Measurements from ENCODE around the gene PAX4.

The PAX4 gene

GRCh38 chr7:127652333-127653248, 34.6 kb upstream of the PAX4 start:
- Histone ChIP-seq H3K4me3 (ENCODE audit: low read depth in 1 of 5, low read length in 5 of 5) (peak overlapping the region; percentile 91 to 96 (median 93)), H3K4me1 (ENCODE audit: control insufficient read depth in 5 of 5, insufficient read depth in 5 of 5, low read length in 5 of 5) (peaks cover 0 to 45% (median 42%) of the 10 kb centered on the region in 5 donors), H3K27ac (ENCODE audit: low read depth, low read length) (peak overlapping the region; percentile 79), H3K27me3 (ENCODE audit: control insufficient read depth in 5 of 5, insufficient read depth in 4 of 5, low read length in 5 of 5) (no peaks in the 10 kb centered on the region), H3K9ac (ENCODE audit: low read length in 5 of 5) (peak overlapping the region; percentile 82 to 93 (median 92)), H3K9me3 (ENCODE audit: control insufficient read depth in 5 of 5, low read length in 5 of 5) (no peaks in the 10 kb centered on the region), H3K36me3 (ENCODE audit: control insufficient read depth in 5 of 5, insufficient read depth in 5 of 5, low read length in 5 of 5) (no peaks in the 10 kb centered on the region)

- Histone ChIP-seq H3K4me3 (ENCODE audit: low read depth in 1 of 5, low read length in 5 of 5) (peak within 1 kb of the TSS; percentile 91 to 96 (median 93)), H3K27me3 (ENCODE audit: control insufficient read depth in 5 of 5, insufficient read depth in 4 of 5, low read length in 5 of 5) (no peaks in the 10 kb centered on the region), H3K9ac (ENCODE audit: low read length in 5 of 5) (peak within 1 kb of the TSS; percentile 82 to 93 (median 92)), H3K4me1 (ENCODE audit: control insufficient read depth in 5 of 5, insufficient read depth in 5 of 5, low read length in 5 of 5) (peaks cover 0 to 45% (median 42%) of the 10 kb centered on the region in 5 donors), H3K36me3 (ENCODE audit: control insufficient read depth in 5 of 5, insufficient read depth in 5 of 5, low read length in 5 of 5) (no peaks in the 10 kb centered on the region), H3K9me3 (ENCODE audit: control insufficient read depth in 5 of 5, low read length in 5 of 5) (no peaks in the 10 kb centered on the region), H3K27ac (ENCODE audit: low read depth, low read length) (peak within 1 kb of the TSS; percentile 95)
These were observed 33.8 kb upstream of the PAX4 start, which contains the start of gene SND1 for GRCh38 chr7:127651556-127652332. TSS of gene SND1 (plus strand) at chr7:127652194. CDS start at chr7:127652374, 180 bp downstream.

- peak overlapping the region; percentile 95 for H3K27ac ChIP-seq (ENCODE audit: low read depth, low read length)
- no peaks in the 10 kb centered on the region for H3K36me3 ChIP-seq (ENCODE audit: control insufficient read depth in 5 of 5, insufficient read depth in 5 of 5, low read length in 5 of 5)
- H3K4me3 ChIP-seq (ENCODE audit: low read depth in 1 of 5, low read length in 5 of 5) = peak overlapping the region; percentile 69 to 94 (median 91)
- H3K9me3 ChIP-seq (ENCODE audit: control insufficient read depth in 5 of 5, low read length in 5 of 5) = no peaks in the 10 kb centered on the region
- no peaks in the 10 kb centered on the region for H3K27me3 ChIP-seq (ENCODE audit: control insufficient read depth in 5 of 5, insufficient read depth in 4 of 5, low read length in 5 of 5)
- peak overlapping the region; percentile 66 to 93 (median 83) for H3K9ac ChIP-seq (ENCODE audit: low read length in 5 of 5)
- peaks cover 0 to 45% (median 42%) of the 10 kb centered on the region in 5 donors for H3K4me1 ChIP-seq (ENCODE audit: control insufficient read depth in 5 of 5, insufficient read depth in 5 of 5, low read length in 5 of 5)
These were observed 33.1 kb upstream of the PAX4 start for GRCh38 chr7:127650847-127651555.

GRCh38 chr7:127648986-127649385, 31.0 kb upstream of the PAX4 start:
- Histone ChIP-seq H3K27me3 (ENCODE audit: control insufficient read depth in 5 of 5, insufficient read depth in 4 of 5, low read length in 5 of 5) (no peaks in the 10 kb centered on the region), H3K4me1 (ENCODE audit: control insufficient read depth in 5 of 5, insufficient read depth in 5 of 5, low read length in 5 of 5) (peaks cover 0 to 40% (median 35%) of the 10 kb centered on the region in 5 donors), H3K9me3 (ENCODE audit: control insufficient read depth in 5 of 5, low read length in 5 of 5) (no peaks in the 10 kb centered on the region), H3K36me3 (ENCODE audit: control insufficient read depth in 5 of 5, insufficient read depth in 5 of 5, low read length in 5 of 5) (no peaks in the 10 kb centered on the region), H3K27ac (ENCODE audit: low read depth, low read length) (no peak overlapping the region), H3K4me3 (ENCODE audit: low read depth in 1 of 5, low read length in 5 of 5) (no peak overlapping the region), H3K9ac (ENCODE audit: low read length in 5 of 5) (no peak overlapping the region)

GRCh38 chr7:127647636-127648035, 29.7 kb upstream of the PAX4 start:
- Histone ChIP-seq H3K27me3 (ENCODE audit: control insufficient read depth in 5 of 5, insufficient read depth in 4 of 5, low read length in 5 of 5) (no peaks in the 10 kb centered on the region), H3K36me3 (ENCODE audit: control insufficient read depth in 5 of 5, insufficient read depth in 5 of 5, low read length in 5 of 5) (no peaks in the 10 kb centered on the region), H3K9ac (ENCODE audit: low read length in 5 of 5) (no peak overlapping the region), H3K4me1 (ENCODE audit: control insufficient read depth in 5 of 5, insufficient read depth in 5 of 5, low read length in 5 of 5) (peaks cover 0 to 32% (median 22%) of the 10 kb centered on the region in 5 donors), H3K27ac (ENCODE audit: low read depth, low read length) (no peak overlapping the region), H3K4me3 (ENCODE audit: low read depth in 1 of 5, low read length in 5 of 5) (no peak overlapping the region), H3K9me3 (ENCODE audit: control insufficient read depth in 5 of 5, low read length in 5 of 5) (no peaks in the 10 kb centered on the region)

- Histone ChIP-seq H3K27ac (ENCODE audit: low read depth, low read length) (no peak overlapping the region), H3K4me1 (ENCODE audit: control insufficient read depth in 5 of 5, insufficient read depth in 5 of 5, low read length in 5 of 5) (peaks cover 0 to 27% (median 16%) of the 10 kb centered on the region in 5 donors), H3K36me3 (ENCODE audit: control insufficient read depth in 5 of 5, insufficient read depth in 5 of 5, low read length in 5 of 5) (no peaks in the 10 kb centered on the region), H3K27me3 (ENCODE audit: control insufficient read depth in 5 of 5, insufficient read depth in 4 of 5, low read length in 5 of 5) (no peaks in the 10 kb centered on the region), H3K9ac (ENCODE audit: low read length in 5 of 5) (peak overlapping the region in 1 of 5 donors; percentile 9), H3K9me3 (ENCODE audit: control insufficient read depth in 5 of 5, low read length in 5 of 5) (no peaks in the 10 kb centered on the region), H3K4me3 (ENCODE audit: low read depth in 1 of 5, low read length in 5 of 5) (no peak overlapping the region)
These were observed 26.5 kb upstream of the PAX4 start for GRCh38 chr7:127644484-127644883.

- Histone ChIP-seq H3K27ac (ENCODE audit: low read depth, low read length) (no peak overlapping the region), H3K4me1 (ENCODE audit: control insufficient read depth in 5 of 5, insufficient read depth in 5 of 5, low read length in 5 of 5) (peaks cover 0 to 10% (median 8%) of the 10 kb centered on the region in 5 donors), H3K9me3 (ENCODE audit: control insufficient read depth in 5 of 5, low read length in 5 of 5) (no peaks in the 10 kb centered on the region), H3K9ac (ENCODE audit: low read length in 5 of 5) (no peak overlapping the region), H3K27me3 (ENCODE audit: control insufficient read depth in 5 of 5, insufficient read depth in 4 of 5, low read length in 5 of 5) (no peaks in the 10 kb centered on the region), H3K4me3 (ENCODE audit: low read depth in 1 of 5, low read length in 5 of 5) (no peak overlapping the region), H3K36me3 (ENCODE audit: control insufficient read depth in 5 of 5, insufficient read depth in 5 of 5, low read length in 5 of 5) (no peaks in the 10 kb centered on the region)
These were observed 20.3 kb upstream of the PAX4 start for GRCh38 chr7:127638197-127638596.

GRCh38 chr7:127635659-127636285, 17.8 kb upstream of the PAX4 start:
- Histone ChIP-seq H3K4me1 (ENCODE audit: control insufficient read depth in 5 of 5, insufficient read depth in 5 of 5, low read length in 5 of 5) (peaks cover 0 to 5% (median 0%) of the 10 kb centered on the region in 5 donors), H3K9me3 (ENCODE audit: control insufficient read depth in 5 of 5, low read length in 5 of 5) (no peaks in the 10 kb centered on the region), H3K36me3 (ENCODE audit: control insufficient read depth in 5 of 5, insufficient read depth in 5 of 5, low read length in 5 of 5) (no peaks in the 10 kb centered on the region), H3K27me3 (ENCODE audit: control insufficient read depth in 5 of 5, insufficient read depth in 4 of 5, low read length in 5 of 5) (no peaks in the 10 kb centered on the region), H3K4me3 (ENCODE audit: low read depth in 1 of 5, low read length in 5 of 5) (no peak overlapping the region), H3K9ac (ENCODE audit: low read length in 5 of 5) (no peak overlapping the region), H3K27ac (ENCODE audit: low read depth, low read length) (no peak overlapping the region)

- peaks cover 0 to 5% (median 0%) of the 10 kb centered on the region in 5 donors for H3K4me1 ChIP-seq (ENCODE audit: control insufficient read depth in 5 of 5, insufficient read depth in 5 of 5, low read length in 5 of 5)
- H3K27me3 ChIP-seq (ENCODE audit: control insufficient read depth in 5 of 5, insufficient read depth in 4 of 5, low read length in 5 of 5) = no peaks in the 10 kb centered on the region
- H3K27ac ChIP-seq (ENCODE audit: low read depth, low read length) = no peak overlapping the region
- H3K9me3 ChIP-seq (ENCODE audit: control insufficient read depth in 5 of 5, low read length in 5 of 5) = no peaks in the 10 kb centered on the region
- H3K36me3 ChIP-seq (ENCODE audit: control insufficient read depth in 5 of 5, insufficient read depth in 5 of 5, low read length in 5 of 5) = no peaks in the 10 kb centered on the region
- H3K9ac ChIP-seq (ENCODE audit: low read length in 5 of 5) = no peak overlapping the region
- no peak overlapping the region for H3K4me3 ChIP-seq (ENCODE audit: low read depth in 1 of 5, low read length in 5 of 5)
These were observed 14.5 kb upstream of the PAX4 start for GRCh38 chr7:127632276-127632910.

Measured in subcutaneous abdominal adipose tissue (tissue), 5 donors.